Esophagus squamous epithelium (tissue), 5 donors: ENCODE results near the gene TCN2. TPM values are rescaled to one million over a fixed set of nuclear protein-coding genes. Genes with fewer than 3 reads are reported as not detected.
A peak's percentile ranks its signal among the peaks of the same experiment; 100 is the strongest.
"Not testable (repeated sequence)": the region's sequence is repeated elsewhere in the genome, so short reads cannot be mapped to it uniquely, and the experiment has no call there.

Source experiments
- DNase-seq: peaks from one replicate; lab custom pipeline; 2025; lab: John Stamatoyannopoulos, UW
- H3K27ac ChIP-seq, 4 donors: fragments of 200-600 bp; sonication (generic); one replicate each; pipeline ENCODE4 v1.5.1; 2016 to 2019; ENCODE audit warnings: mild to moderate bottlenecking in 1 of 4
- H3K27me3 ChIP-seq, 4 donors: fragments of 200-600 bp; sonication (generic); 1 replicate in 3 of 4; 2 replicates in 1 of 4; pipeline versions ENCODE4 v1.5.1 to v1.6.0; 2017 to 2021; ENCODE audit warnings: antibody characterized with exemption in 1 of 4
- H3K36me3 ChIP-seq, 3 donors: fragments of 200-600 bp; sonication (generic); one replicate each; pipeline ENCODE4 v1.5.1; 2016 to 2019
- H3K4me1 ChIP-seq, 3 donors: fragments of 200-600 bp; sonication (generic); one replicate each; pipeline ENCODE4 v1.5.1; 2017 to 2019
- H3K4me3 ChIP-seq, 4 donors: fragments of 200-600 bp; sonication (generic); 1 replicate in 3 of 4; 2 replicates in 1 of 4; pipeline ENCODE4 v1.5.1; 2016 to 2019; ENCODE audit warnings: mild to moderate bottlenecking in 2 of 4, moderate library complexity in 1 of 4
- H3K9me3 ChIP-seq, 3 donors: fragments of 200-600 bp; sonication (generic); one replicate each; pipeline ENCODE4 v1.5.1; 2016 to 2019
- CTCF ChIP-seq, 6 experiments: fragments of 450-650 bp in 4 of 6; fragments of 200-600 bp in 2 of 6; sonication (generic) in 2 of 6; IDR thresholded peaks; one replicate each; pipeline ENCODE4 v1.5.1; 2016 to 2019; ENCODE audit warnings: antibody characterized with exemption in 6 of 6, mild to moderate bottlenecking in 4 of 6, moderate library complexity in 4 of 6
- POLR2A ChIP-seq, 4 donors: fragments of 450-650 bp; IDR thresholded peaks; one replicate each; pipeline ENCODE4 v1.6.1; 2017; ENCODE audit warnings: antibody characterized with exemption in 4 of 4, mild to moderate bottlenecking in 4 of 4, moderate library complexity in 3 of 4
- WGBS, 2 donors: methylation state at CpG; one replicate each; pipeline ENCODE4 v1.1.5; 2018; 5-methylcytosine and 5-hydroxymethylcytosine counted together
- intact Hi-C: fragments of 100-400 bp; cut with DNase I; formaldehyde crosslinking; loops from one replicate; pipeline ENCODE4 v1.15.0; 2022
- total RNA-seq, 4 donors: library from RNA; depleted of rRNA; stranded (reverse); fragments of >200 nt; gene quantifications; one replicate each; pipeline ENCODE4 v1.1.0, GENCODE V29; 2016
- donor health status: DM: yes; HTN: yes; CAD: no.

Gene TCN2
- total RNA-seq, result 10 to 100 TPM in 2 of 4 donors, 1 to 10 TPM in 2; 1.9 to 20.4 (median 10.4) TPM

- WGBS, 2 donors, result 5 to 6% methylated on average over 12 of the region's 24 CpGs
- peak in 2 of 4 donors; percentile 42 for TF ChIP-seq POLR2A (IDR thresholded peaks at IDR 0.05)
- TF ChIP-seq CTCF (IDR thresholded peaks at IDR 0.05), result peak in 1 of 6 experiments; percentile 5
- Histone ChIP-seq H3K4me1 (peaks cover 27 to 50% (median 32%) of the 10 kb centered on the region in 3 donors), H3K27me3 (no peaks in the 10 kb centered on the region), H3K36me3 (peaks cover 0 to 6% (median 0%) of the 10 kb centered on the region in 3 donors), H3K4me3 (peak within 1 kb of the TSS; percentile 37 to 76 (median 52)), H3K27ac (peak within 1 kb of the TSS; percentile 55 to 87 (median 76)), H3K9me3 (no peaks in the 10 kb centered on the region)
- intact Hi-C loops, result loop anchor here (5.0 kb wide), 1 partner anchor 334 kb away; no protein-coding TSS in a partner anchor
- DNase-seq, result peak; percentile 16
Measured at GRCh38 chr22:30606455-30607299, at the start of gene TCN2. Gene TCN2 (plus strand): TSS chr22:30607174. CDS start chr22:30607332, 158 bp downstream.

DNA sequence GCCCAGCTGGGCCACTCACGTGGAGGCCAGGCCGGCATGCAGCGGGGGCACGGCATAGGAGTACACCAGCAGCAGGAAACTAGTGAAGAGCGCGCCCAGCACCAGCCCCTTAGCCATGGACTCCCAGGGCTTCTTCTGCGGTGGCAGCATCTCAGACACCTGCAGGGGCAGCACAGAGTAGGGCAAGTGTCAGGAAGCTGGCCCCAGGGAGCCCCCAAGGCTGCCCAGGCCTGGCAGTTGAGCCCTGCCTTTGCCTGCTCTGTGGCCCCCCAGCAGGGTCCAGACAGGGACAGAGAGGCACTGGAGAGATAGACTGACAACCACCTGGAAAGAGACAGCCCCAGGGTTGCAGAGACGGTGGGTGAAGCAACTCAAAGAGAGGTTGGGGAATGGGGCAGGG lies 49.7 kb upstream of the TCN2 start:
- 75% methylated on average over 1 of the region's 8 CpGs; no CpG with 5 or more reads in 1 of the 2 donors for WGBS, 2 donors
- Histone ChIP-seq H3K4me1 (peaks cover 0 to 2% (median 0%) of the 10 kb centered on the region in 3 donors), H3K9me3 (no peaks in the 10 kb centered on the region), H3K4me3 (no peak overlapping the region), H3K36me3 (no peaks in the 10 kb centered on the region), H3K27ac (no peak overlapping the region), H3K27me3 (no peaks in the 10 kb centered on the region)
- TF ChIP-seq CTCF (IDR thresholded peaks at IDR 0.05) (no peak), POLR2A (IDR thresholded peaks at IDR 0.05) (no peak)
- DNase-seq, result no peak
- intact Hi-C loops, result no loop called here

DNA sequence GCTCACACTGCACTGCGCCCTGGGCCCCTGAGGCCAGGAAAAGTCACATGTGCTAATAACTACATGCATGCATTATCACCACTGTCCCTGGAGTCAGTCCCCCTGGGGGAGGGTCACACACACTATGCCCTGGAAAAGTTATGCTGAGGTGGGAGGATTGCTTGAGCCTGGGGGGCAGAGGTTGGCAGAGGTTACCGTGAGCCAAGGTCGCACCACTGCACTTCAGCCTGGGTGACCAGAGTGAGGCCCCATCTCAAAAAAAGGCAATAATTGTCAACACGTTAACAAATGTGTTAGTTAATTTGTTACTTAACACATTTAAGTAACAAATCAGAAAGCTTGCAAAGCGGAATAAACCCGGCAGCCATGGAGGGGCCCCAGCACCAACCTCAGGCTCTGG lies 47.1 kb upstream of the TCN2 start:
- peaks cover 0 to 3% (median 0%) of the 10 kb centered on the region in 4 donors for H3K27me3 ChIP-seq
- no peak overlapping the region for H3K4me3 ChIP-seq
- no peak for TF ChIP-seq CTCF (IDR thresholded peaks at IDR 0.05)
- no peak for TF ChIP-seq POLR2A (IDR thresholded peaks at IDR 0.05)
- H3K4me1 ChIP-seq, result peaks cover 0 to 6% (median 0%) of the 10 kb centered on the region in 3 donors
- 64 to 68% methylated on average over 5 to 6 of the region's 6 CpGs for WGBS, 2 donors
- intact Hi-C loops, result no loop called here
- no peaks in the 10 kb centered on the region for H3K9me3 ChIP-seq
- no peak for DNase-seq
- H3K27ac ChIP-seq, result no peak overlapping the region
- H3K36me3 ChIP-seq, result no peaks in the 10 kb centered on the region

DNA sequence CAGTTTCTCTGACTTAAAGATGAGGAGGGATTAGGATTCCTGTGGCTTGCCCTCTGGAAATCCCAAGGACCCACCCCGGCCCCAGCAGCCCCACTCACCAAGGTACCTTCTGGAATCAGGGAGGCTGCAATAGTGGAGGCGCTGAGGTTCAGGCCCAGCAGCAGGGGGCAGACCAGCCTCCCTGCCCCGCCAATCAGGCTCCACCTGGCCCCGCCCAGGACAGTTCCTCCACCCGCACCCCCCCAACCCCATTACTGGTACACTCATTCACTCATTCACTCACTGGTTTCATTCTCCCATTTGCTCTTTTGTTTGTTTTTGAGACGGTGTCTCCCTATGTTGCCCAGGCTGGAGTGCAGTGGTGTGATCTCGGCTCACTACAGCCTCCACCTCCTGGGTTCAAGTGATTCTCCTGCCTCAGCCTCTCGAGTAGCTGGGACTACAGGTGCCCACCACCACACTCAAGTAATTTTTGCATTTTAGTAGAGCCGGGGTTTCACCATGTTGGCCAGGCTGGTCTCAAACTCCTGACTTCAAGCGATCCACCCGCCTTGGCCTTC lies 46.3 kb upstream of the TCN2 start:
- DNase-seq, H3K4me1 ChIP-seq, intact Hi-C loops, H3K27me3 ChIP-seq, H3K36me3 ChIP-seq, H3K9me3 ChIP-seq, H3K27ac ChIP-seq, H3K4me3 ChIP-seq: not testable (repeated sequence)
- 78 to 84% methylated on average over 7 to 10 of the region's 11 CpGs for WGBS, 2 donors

GRCh38 chr22:30561402-30562189 lies 45.4 kb upstream of the TCN2 start:
- no peak overlapping the region for H3K4me3 ChIP-seq
- intact Hi-C loops, result no loop called here
- 59 to 70% methylated on average over 3 to 4 of the region's 10 CpGs for WGBS, 2 donors
- DNase-seq, result no peak
- peaks cover 0 to 5% (median 0%) of the 10 kb centered on the region in 4 donors for H3K27me3 ChIP-seq
- no peaks in the 10 kb centered on the region for H3K9me3 ChIP-seq
- H3K4me1 ChIP-seq, result peaks cover 0 to 6% (median 0%) of the 10 kb centered on the region in 3 donors
- H3K36me3 ChIP-seq, result no peaks in the 10 kb centered on the region
- no peak overlapping the region for H3K27ac ChIP-seq
- TF ChIP-seq CTCF (IDR thresholded peaks at IDR 0.05) (no peak), POLR2A (IDR thresholded peaks at IDR 0.05) (no peak)
